DOHH2 (cell line): ENCODE measurements around the gene ODAD4.

Experiments used
- EZH2phosphoT487 ChIP-seq: fragments of 200-600 bp; sonication (generic); IDR thresholded peaks from 2 replicates; pipeline ENCODE4 v1.6.1; 2017; ENCODE audit warnings: borderline replicate concordance, mild to moderate bottlenecking, antibody characterized with exemption, low read length, moderate library complexity, mixed read lengths
- TF ChIP-seq, protein P1 (sequence below): fragments of 200-600 bp; sonication (generic); IDR thresholded peaks from one replicate; pipeline ENCODE4 v1.5.1; 2014; ENCODE audit warnings: antibody characterized with exemption, mild to moderate bottlenecking, low read depth, low read length; ENCODE audit not compliant: poor library complexity, severe bottlenecking

DNA sequence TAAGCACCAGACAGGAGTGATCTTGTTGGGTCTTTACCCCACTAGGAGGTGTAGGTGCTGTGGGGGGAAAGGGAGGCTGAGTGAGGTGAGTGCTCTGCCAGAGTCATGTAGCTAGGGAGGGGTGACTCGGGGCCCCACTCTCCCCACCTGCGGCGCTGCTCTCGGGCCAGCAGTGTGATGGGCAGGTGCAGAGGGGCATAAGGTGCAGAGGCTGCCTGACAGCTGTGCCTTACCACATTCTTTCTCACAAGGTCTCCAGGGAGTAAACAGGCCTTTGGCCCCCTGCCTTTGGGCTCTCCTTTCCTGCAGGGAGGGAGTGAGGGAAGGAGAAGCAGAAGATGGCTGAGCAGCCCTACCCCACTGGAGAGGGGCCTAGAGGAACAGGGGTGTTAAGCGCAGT, 31.7 kb downstream of the ODAD4 start:
- TF ChIP-seq, protein P1, sequence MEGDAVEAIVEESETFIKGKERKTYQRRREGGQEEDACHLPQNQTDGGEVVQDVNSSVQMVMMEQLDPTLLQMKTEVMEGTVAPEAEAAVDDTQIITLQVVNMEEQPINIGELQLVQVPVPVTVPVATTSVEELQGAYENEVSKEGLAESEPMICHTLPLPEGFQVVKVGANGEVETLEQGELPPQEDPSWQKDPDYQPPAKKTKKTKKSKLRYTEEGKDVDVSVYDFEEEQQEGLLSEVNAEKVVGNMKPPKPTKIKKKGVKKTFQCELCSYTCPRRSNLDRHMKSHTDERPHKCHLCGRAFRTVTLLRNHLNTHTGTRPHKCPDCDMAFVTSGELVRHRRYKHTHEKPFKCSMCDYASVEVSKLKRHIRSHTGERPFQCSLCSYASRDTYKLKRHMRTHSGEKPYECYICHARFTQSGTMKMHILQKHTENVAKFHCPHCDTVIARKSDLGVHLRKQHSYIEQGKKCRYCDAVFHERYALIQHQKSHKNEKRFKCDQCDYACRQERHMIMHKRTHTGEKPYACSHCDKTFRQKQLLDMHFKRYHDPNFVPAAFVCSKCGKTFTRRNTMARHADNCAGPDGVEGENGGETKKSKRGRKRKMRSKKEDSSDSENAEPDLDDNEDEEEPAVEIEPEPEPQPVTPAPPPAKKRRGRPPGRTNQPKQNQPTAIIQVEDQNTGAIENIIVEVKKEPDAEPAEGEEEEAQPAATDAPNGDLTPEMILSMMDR: no peak
- TF ChIP-seq EZH2phosphoT487: no peak
